Hepatic stellate cell (primary cell): ENCODE data around the gene NLRC3.
"Not testable (repeated sequence)": the region's sequence is repeated elsewhere in the genome, so short reads cannot be mapped to it uniquely, and the experiment has no call there.

Experiments
- DNase-seq: peaks from one replicate; pipeline ENCODE4 v3.0.0; 2011; ENCODE audit warnings: low spot score

NLRC3 gene, protein sequence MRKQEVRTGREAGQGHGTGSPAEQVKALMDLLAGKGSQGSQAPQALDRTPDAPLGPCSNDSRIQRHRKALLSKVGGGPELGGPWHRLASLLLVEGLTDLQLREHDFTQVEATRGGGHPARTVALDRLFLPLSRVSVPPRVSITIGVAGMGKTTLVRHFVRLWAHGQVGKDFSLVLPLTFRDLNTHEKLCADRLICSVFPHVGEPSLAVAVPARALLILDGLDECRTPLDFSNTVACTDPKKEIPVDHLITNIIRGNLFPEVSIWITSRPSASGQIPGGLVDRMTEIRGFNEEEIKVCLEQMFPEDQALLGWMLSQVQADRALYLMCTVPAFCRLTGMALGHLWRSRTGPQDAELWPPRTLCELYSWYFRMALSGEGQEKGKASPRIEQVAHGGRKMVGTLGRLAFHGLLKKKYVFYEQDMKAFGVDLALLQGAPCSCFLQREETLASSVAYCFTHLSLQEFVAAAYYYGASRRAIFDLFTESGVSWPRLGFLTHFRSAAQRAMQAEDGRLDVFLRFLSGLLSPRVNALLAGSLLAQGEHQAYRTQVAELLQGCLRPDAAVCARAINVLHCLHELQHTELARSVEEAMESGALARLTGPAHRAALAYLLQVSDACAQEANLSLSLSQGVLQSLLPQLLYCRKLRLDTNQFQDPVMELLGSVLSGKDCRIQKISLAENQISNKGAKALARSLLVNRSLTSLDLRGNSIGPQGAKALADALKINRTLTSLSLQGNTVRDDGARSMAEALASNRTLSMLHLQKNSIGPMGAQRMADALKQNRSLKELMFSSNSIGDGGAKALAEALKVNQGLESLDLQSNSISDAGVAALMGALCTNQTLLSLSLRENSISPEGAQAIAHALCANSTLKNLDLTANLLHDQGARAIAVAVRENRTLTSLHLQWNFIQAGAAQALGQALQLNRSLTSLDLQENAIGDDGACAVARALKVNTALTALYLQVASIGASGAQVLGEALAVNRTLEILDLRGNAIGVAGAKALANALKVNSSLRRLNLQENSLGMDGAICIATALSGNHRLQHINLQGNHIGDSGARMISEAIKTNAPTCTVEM

DNA sequence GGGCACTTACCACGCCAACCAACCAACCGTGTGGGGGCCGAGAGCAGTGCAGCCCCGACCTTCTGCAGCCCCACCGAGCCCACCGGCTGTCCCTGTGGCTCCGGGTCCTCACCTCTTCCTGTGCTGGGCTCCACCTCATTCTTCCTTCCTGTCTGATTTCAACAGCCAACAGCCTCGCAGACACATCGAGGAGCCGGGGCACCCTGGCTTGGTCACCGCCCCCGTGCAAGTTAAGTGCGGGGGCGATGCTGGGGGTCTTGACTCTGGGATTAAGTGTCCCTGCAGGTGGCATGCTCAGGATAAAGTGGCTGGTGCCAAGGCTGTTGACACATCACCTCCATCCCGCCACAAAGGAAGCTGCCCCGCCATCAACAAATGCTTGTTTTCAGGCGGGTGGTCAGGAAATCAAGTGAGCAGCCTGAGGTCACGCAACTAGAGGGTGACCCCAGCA, at the start of gene NLRC3:
TSS of gene NLRC3 (minus strand) at position 102 of the 451 bp plus-strand sequence. CDS start 12,367 bp downstream, outside the sequence.
- no peak for DNase-seq

DNA sequence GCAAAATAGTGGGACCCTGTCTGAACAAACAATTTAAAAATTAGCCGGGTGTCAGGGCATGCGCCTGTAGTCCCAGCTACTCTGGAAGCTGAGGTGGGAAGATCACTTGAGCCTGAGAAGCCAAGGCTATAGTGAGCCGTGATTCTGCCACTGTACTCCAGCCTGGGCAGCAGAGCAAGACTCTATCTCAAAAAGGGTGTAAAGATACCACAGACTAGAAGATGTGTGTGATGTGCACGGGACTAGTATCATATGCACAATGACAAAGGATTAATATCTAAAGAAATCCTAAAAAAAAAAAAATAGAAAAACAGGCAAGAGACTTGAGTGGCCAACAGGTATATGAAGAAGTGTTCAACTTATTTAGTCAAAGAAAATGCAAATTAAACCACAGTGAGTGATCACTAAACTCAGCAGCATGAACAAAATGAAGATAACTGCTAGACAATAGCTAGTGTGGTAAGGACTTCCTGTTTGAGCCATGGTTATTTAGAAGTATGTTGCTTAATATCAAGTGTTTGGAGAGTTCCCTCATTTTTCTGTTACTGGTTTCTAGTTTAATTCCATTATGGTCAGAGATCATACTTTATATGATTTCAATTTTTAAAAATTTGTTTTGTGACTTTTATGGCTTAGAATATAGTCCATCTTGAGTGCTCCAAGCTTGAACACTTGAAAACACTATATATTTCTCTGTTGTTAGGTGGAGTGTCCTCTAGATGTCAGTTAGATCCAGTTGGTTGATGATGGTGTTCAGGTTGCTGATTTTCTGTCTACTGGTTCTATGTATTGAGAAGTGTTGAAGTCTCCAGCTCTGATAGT, 48.9 kb upstream of the NLRC3 start:
- DNase-seq = no peak

DNA sequence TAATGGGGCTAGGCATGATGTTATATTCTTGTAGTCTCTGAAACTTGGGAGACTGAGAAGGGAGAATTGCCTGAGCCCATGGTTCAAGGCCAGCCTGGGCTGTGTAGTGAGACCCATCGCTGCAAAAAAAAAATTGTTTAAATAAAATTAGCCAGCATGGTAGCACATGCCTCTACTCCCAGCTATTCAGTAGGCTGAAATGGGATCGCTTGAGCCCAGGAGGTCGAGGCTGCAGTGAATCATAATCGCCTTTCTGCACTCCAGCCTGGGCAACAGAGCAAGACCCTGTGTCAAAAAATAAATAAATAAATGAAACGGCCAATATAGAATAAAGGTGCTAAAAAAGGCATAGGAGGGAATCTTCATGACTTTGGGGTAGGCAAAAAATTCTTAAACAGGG, 48.1 kb upstream of the NLRC3 start:
- DNase-seq = no peak

DNA sequence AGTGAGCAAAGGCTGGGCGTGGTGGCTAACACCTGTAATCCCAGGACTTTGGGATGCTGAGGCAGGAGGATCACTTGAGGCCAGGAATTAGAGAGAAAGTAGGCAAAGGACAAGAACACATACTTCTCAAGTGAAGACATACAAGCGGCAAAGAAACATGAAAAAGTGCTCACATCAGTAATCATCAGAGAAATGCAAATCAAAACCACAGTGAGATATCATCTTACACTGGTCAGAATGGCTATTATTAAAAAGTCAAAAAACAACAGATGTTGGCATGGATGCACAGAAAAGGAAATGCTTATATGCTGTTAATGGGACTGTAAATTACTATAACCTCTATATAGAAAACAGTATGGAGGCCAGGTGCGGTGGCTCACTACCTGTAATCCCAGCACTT, 46.4 kb upstream of the NLRC3 start:
- no peak for DNase-seq

DNA sequence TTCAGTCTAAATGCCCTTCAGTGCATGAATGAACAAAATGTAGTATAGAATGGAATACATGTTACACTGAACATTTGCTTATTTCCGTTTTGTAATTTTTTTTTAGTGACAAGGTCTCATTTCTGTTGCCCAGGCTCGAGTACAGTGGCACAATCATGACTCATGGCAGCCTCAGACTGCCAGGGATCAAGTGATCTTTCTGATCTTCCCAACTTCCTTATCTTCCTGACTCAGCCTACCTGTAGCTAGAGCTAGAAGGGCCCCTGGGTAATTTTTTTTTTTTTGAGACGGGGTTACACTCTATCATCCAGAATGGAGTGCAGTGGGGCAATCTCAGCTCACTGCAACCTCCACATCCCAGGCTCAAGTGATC, 41.6 kb upstream of the NLRC3 start:
- no peak for DNase-seq

DNA sequence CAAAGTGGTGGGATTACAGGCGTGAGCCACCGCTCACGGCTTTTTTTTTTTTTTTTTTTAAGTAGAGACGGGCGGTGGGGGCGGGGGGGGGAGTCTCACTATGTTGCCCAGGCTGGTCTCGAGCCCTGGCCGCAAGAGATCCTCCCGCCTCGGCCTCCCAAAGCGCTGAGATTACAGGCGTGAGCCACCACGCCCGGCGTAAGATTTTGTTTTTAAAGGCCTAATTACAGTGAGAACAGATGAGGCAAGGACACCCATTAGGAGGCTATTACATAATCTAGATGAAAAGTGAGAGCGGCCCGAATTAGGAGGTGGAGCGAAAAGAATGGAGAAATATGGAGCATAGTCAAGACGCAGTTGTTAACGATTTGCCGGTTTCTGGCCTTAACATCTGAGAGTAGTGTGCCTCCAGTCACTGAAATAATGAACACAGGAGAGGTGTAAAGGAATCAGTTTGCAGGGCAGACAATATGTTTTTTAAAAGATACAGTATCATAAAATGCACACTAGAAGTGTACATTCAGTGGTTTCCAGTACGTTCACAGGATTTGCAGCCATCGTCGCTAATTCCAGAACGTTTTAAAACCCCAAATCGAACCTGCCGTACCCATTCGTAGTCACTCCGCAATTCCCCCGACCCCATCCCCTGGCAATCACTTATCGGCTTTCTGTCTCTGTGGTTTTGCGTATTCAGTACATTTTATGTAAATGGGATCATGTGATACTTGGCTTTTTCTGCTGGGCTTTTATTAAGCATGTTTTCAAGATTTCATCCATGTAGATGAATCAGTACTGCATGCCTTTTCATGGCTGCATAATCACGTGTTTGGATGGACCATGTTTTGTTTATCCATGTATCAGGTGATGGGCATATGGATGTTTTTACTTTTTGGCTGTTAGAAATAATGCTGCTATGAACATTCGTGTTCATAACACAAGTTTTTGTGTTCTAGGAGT, 35.6 kb upstream of the NLRC3 start:
- DNase-seq = no peak

DNA sequence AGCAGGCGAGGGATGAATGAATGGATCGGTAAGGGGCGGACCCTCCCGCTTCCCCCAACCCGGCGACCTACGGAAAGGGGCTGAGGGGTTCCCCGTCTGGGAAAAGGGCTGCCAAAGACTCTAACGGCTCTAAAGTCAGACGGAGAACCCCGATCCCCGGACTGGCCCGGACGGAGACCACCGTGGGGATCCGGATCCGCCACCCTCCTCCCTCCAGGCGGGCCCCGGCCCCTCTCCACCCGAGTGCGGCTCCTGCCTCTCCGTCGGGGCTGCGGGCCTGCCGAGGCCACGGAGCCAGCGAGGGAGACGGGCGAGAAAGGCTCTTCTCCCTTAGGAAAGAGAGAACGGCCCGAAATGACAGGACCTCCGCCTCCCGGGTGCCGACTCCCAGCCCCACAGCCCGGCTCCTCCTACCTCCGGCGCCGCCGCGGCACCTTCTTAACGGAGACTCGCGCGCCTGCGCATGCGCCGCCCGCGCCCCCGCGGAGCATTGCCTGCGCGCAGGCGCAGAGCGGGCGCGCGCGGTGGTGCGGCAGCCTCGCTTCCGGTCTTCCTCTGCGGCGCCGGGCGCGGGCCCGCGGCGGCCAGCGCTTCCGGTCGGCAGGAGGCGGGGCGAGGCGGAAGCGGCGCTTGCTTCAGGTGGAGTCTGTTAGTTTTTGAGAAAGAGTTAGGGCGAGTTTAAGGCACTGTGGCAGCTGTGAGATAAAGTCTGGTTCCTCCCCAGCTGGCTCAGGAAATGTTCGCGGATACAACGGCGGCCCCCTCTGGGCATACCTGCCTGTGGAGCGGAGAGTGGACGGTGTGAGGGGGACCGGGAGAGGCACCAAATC, 34.2 kb upstream of the NLRC3 start, which contains the start of gene SLX4:
TSS of gene SLX4 (minus strand) at position 461 of the 830 bp plus-strand sequence. CDS start 2,642 bp downstream, outside the sequence.
- peak; percentile 100 for DNase-seq

DNA sequence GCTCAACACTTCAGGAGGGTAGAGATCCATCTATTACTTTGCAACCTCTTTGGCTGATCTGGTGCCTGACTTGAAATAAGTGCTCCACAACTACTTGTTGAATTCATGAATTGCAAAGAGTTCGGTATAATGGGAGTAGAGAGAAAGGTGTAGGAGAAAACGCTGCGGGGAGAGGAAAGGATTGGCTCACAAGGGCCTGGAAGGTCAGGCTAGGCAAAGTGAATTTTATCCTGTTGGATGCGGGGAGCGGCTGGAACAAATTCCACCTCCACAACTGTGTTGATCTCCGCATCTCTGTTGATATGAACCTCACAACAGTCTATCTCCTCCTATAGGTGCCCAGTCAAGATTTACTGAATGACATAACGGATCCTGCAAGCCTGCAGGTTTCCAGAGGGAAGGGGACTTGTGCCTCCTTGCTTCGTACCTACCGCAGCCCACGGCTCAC, 33.5 kb upstream of the NLRC3 start:
- DNase-seq = peak; percentile 40

DNA sequence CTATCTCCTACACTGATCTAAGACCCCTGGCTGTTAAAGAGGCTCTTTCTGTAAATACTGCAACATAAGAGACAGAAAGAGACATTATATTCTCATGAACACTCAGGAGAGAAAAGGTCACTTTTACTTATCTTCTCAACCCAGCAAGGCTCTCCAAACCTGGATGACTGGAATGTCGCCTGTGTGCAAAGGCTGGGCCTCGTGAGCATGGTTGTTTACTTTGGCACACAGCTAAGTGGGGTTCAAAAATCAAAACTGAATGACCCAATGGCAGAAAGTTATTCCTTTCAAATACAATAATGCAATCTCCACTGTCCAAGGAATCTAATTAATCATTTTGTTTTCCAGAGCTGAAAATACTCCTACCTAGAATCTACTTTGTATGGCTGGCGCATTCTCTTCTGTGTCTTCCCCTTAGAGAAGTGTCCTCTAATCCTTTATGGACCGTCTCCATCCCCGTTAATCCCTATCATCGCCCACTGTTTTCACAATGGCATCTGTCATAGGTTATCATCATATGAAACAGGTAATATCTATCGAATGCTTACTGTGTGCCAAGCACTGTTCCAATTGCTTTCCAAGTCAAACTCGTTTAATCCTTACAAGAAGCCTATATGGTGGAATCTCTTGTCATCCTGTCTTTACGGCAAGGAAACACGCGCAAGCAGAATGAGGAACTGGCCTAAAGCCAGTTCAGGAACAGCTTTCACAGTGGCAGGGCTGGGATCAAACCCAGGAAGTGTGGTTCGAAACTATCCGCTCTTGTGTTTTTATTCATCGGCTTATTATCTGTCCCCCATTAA, 32.9 kb upstream of the NLRC3 start:
- DNase-seq = no peak

DNA sequence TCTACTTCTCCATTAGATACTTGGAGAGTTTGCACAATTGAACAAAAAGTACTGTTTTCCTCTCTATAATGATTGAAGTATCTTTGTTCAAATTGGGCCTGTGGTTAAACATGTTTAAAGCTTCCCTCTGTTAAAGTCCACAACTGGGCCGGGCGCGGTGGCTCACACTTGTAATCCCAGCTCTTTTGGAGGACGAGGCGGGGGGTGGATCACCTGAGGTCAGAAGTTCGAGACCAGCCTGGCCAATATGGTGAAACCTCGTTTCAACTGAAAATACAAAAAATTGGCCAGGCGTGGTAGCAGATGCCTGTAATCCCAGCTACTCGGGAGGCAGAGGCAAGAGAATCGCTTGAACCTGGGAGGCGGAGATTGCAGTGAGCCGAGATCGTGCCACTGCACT, 31.8 kb upstream of the NLRC3 start:
- not testable (repeated sequence) for DNase-seq

DNA sequence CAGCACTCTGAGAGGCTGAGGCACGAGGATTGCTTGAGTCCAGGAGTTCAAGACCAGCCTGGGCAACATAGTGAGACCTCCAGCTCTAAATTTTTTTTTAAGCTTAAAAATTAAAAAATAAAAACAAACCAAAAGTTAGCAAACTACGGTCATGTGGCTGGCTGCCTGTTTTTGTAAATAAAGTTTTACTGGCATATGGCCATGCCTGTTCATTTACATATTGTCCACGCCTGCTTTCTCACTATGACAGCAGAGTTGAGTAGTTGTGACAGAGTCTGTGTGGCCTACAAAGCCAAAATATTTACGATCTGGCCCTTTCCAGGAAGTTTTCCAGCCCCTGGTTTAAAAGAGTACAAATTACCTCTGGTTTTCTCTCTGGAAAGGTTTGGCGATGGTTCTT, 30.9 kb upstream of the NLRC3 start:
- no peak for DNase-seq

DNA sequence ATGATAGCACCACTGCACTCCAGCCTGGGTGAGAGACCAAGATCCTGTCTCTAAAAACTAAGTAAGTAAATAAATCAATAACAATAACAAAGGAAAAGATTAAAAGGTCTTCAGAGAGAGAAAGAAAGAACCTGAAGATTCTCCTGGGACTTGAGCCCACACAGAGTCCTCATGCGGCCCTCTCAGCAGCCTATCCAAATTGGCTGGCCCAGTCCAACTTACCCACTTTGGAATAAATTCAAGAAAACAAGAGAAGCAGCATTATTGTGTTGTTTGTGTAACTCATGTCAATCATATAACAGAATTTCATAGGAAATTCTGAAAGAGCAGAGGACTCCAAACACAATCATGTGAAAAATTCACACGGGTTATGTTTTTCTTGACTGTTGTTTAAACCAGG, 30.4 kb upstream of the NLRC3 start:
- no peak for DNase-seq

DNA sequence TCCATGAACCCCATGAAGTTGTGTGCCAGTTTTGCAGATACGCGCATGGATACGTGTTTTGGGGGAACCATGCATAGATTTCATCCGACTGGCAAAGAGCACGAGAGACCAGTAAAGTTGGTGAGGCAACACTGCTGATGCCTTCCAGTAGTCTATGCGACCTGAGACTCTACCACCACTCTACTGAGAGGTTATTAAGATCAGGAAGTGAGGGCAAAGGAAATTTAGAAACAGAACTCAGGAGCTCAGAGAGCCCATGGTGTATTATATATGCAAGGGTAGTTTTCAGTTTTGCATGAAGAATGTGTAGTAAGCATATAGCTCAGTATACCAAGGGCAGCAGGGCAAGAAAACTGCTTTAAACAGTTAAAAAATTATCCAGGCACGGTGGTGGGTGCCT, 30.0 kb upstream of the NLRC3 start:
- no peak for DNase-seq

DNA sequence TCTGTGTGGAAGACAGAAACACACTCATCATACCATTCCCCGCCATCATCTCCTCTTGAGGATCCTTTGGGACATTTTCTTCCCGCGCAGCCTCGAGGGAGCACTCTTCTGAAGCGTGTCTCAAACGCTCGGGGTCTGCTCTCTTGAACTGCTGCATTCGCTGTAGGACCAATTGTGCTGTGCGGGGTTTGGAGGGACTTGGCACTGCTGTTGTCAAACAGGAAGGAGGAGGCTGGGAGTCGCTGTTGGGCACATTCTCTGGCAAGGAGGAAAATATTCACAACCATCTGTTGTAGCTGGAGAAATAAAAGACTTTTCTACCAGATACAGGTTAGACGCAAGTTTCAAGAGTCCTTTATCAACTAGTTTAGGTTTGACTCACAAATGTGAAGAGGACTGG, 29.2 kb upstream of the NLRC3 start:
- DNase-seq = no peak

DNA sequence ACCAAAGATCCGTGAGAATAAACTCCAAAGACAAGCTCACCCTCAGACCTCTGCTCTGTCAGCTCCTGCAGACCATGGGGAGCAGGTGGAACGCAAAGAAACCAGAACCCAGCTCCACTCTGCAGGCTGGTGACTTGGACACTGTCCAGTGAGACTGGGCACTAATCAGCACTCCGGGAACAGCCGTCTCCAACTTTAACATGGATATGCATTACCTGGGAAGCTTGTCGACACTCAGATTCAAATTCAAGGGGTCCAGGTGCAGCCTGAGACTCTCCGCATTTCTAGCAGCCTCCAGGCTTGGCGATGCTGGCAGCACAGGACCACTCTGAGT, 25.1 kb upstream of the NLRC3 start:
- DNase-seq = no peak

DNA sequence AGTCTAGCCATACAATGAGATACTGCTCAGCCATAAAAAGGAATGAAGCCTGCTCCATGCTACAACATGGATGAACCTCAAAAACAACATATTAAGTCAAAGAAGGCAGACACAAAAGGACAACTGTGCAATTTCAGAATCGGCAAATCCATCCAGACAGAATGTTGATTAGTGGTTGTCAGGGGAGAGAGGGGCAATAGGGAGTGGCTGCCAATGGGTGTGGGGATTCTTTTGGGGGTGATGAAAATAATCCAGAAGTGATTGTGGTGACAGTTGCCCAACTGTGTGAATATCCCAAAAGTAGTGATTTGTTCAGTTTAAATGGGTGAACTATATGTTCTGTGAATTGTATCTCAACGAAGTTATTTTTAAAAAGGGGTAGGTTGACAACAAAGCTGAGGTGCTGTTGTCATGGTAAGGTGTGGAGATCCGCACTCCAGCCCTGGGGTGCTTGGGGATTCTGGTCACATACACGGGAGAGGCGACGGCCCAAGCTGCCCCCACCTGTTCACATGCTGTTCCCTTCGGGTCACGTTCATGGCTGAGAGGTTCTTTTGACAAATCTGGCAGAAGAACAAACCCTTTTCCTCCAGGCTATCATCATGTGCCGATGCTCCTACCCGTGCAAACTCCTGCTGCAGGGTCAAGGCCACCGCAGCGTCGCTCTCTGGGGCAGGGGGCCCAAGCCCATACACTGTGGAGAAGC, 24.6 kb upstream of the NLRC3 start:
- DNase-seq = no peak

DNA sequence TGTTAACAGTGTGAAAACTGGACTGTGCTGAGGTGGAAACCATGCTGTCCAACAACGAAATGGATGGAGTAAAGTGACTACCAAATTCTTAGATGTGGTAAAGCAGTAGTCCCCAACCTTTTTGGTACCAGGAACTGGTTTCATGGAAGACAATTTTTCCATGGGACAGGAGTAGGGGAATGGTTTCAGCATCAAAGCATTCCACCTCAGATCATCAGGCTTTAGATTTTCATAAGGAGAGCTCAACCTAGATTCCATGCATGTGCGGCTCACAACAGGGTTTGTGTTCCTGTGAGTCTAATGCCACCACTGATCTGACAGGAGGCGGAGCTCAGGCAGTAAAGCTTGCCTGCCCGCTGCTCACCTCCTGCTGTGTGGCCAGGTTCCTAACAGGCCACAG, 22.7 kb upstream of the NLRC3 start:
- DNase-seq = no peak

DNA sequence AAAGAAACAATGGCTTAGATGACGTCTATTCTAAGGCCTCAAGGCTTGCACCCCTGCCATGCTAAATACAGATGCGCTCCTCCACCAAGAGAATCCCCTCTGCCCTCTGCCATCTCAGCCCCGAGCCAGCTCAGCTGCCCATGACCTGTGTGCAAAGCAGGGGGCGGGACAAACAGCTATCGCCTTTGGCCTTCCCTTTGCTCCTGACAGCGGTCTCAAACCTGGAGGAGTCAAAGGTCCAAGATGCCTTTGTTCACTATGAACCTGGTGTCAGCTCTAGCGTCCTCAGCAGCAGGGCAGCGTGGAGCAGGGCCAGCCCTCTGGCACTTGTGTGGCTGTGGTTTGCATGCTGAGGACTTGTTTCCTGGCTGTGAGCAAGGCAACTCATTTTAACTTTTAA, 21.9 kb upstream of the NLRC3 start:
- no peak for DNase-seq
